GM18861 (cell line): ENCODE results near the gene SLC25A44.
"Not testable (repeated sequence)": the region's sequence is repeated elsewhere in the genome, so short reads cannot be mapped to it uniquely, and the experiment has no call there.

Experiments used
- ATAC-seq: cut with Tn5 transposase; IDR thresholded peaks from one replicate; pipeline ENCODE4 v1.9.1; 2021; ENCODE audit not compliant: unreplicated experiment

Gene SLC25A44

GRCh38 chr1:156200044-156200443 lies 6.1 kb downstream of the SLC25A44 start:
- no peak for ATAC-seq

- no peak for ATAC-seq
Measured at GRCh38 chr1:156203331-156203730, 9.4 kb downstream of the SLC25A44 start.

GRCh38 chr1:156204686-156205085 lies 10.8 kb downstream of the SLC25A44 start:
- no peak for ATAC-seq

- ATAC-seq = no peak
Measured at GRCh38 chr1:156211243-156211642, 17.3 kb downstream of the SLC25A44 start.

- ATAC-seq = no peak
Measured at GRCh38 chr1:156212130-156212529, 18.2 kb downstream of the SLC25A44 start.

GRCh38 chr1:156212833-156213643 lies 19.1 kb downstream of the SLC25A44 start, which contains the start of gene PMF1:
Gene PMF1, plus strand, starts transcription at chr1:156213007. Its CDS starts 9 bp downstream, at chr1:156213016.
- peak; percentile 70 for ATAC-seq

- no peak for ATAC-seq
Measured at GRCh38 chr1:156213644-156213966, 19.7 kb downstream of the SLC25A44 start.

GRCh38 chr1:156214024-156214748 lies 20.3 kb downstream of the SLC25A44 start:
- ATAC-seq = no peak

- not testable (repeated sequence) for ATAC-seq
Measured at GRCh38 chr1:156216361-156217086, 22.6 kb downstream of the SLC25A44 start.

- no peak for ATAC-seq
Measured at GRCh38 chr1:156217871-156218270, 24.0 kb downstream of the SLC25A44 start.

GRCh38 chr1:156220226-156220625 lies 26.3 kb downstream of the SLC25A44 start:
- no peak for ATAC-seq

- no peak for ATAC-seq
Measured at GRCh38 chr1:156221986-156222692, 28.2 kb downstream of the SLC25A44 start.

GRCh38 chr1:156225677-156226014 lies 31.7 kb downstream of the SLC25A44 start:
- ATAC-seq = no peak

- ATAC-seq = peak; percentile 60
Measured at GRCh38 chr1:156226116-156226538, 32.2 kb downstream of the SLC25A44 start.

- no peak for ATAC-seq
Measured at GRCh38 chr1:156226782-156227181, 32.9 kb downstream of the SLC25A44 start.

GRCh38 chr1:156228501-156228900 lies 34.6 kb downstream of the SLC25A44 start:
- no peak for ATAC-seq

GRCh38 chr1:156229809-156230472 lies 36.0 kb downstream of the SLC25A44 start:
- ATAC-seq = no peak

- ATAC-seq = no peak
Measured at GRCh38 chr1:156230473-156230837, 36.6 kb downstream of the SLC25A44 start.

- ATAC-seq = no peak
Measured at GRCh38 chr1:156232201-156232894, 38.4 kb downstream of the SLC25A44 start.
